ENCODE measurements around the gene ERICH6. TPM values are rescaled to one million over a fixed set of nuclear protein-coding genes. Genes with fewer than 3 reads are reported as not detected.

The ERICH6 gene
- total and polyA plus RNA-seq, 10 of the 15 experiments (the other 5 are each of a cell fraction or from before 2014, with no cell fraction given): 0.04 to 0.40 (median 0.22) TPM; not detected in 6

DNA sequence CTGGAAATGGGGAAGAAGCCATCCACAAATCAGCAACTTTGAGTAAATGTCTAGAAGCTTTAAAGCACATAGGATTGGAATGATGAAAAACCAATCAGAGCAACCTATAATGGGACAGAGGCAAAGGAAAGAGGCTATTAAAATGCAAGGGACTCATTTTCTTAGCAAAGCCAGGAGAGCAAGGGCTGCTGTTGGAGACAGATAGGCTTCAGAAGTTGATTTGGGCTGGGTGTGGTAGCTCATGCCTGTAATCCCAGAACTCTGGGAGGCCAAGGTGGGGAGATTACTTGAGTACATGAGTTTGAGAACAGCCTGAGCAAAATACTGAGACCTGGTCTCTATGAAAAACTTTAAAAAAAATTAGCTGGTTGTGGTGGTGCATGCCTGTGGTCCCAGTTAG lies 16.1 kb downstream of the ERICH6 start:
- intact Hi-C loops (cut with micrococcal nuclease; ENCODE audit: unreplicated experiment): no loop called here
- no TSS peak for BruUV-seq (replicated peaks)
- Histone ChIP-seq H3K4me2 (ENCODE audit: control insufficient read depth, insufficient read depth) (no peak overlapping the region), H3K4me1 (ENCODE audit: control insufficient read depth, insufficient read depth, low read length) (no peaks in the 10 kb centered on the region), H4K20me1 (ENCODE audit: control insufficient read depth, insufficient read depth) (no peaks in the 10 kb centered on the region), H3K9ac (ENCODE audit: control insufficient read depth, insufficient read depth, low read length) (no peak overlapping the region), H3K36me3 (ENCODE audit: control insufficient read depth in 2 of 2, insufficient read depth in 2 of 2, low read length in 1 of 2) (no peaks in the 10 kb centered on the region), H2AFZ (ENCODE audit: control insufficient read depth, low read depth, low read length) (no peak overlapping the region), H3K9me3 (replicated peaks; ENCODE audit: control insufficient read depth, insufficient read depth, low read length) (peaks cover 3% of the 10 kb centered on the region; the same call in 2 of the 3 replicates), H3K27ac (ENCODE audit: control insufficient read depth, insufficient read depth) (no peak overlapping the region), H3K79me2 (ENCODE audit: control insufficient read depth, insufficient read depth, low read length) (no peaks in the 10 kb centered on the region), H3K27me3 (replicated peaks in 1 of 2; ENCODE audit: control insufficient read depth in 2 of 2, insufficient read depth in 2 of 2, low read length in 1 of 2) (no peaks in the 10 kb centered on the region), H3K4me3 (no peak overlapping the region)
- no peak for FAIRE-seq
- DNase-seq (ENCODE audit: low read depth, low spot score): no peak
- no peak for ATAC-seq
- CTCF ChIA-PET: interaction anchor here (2.0 kb wide), 1 partner anchor 16 kb away, joined by 4 read pairs; the partner anchor contains the start of gene ERICH6
- POLR2A ChIA-PET: no interaction called here
- in situ Hi-C loops (cut with MboI): no loop called here
- SMC1A ChIA-PET (ENCODE audit: uncharacterized antibody, unreplicated experiment): no interaction called here
- RAD21 ChIA-PET (ENCODE audit: unreplicated experiment): no interaction called here
- TF ChIP-seq, protein P1, sequence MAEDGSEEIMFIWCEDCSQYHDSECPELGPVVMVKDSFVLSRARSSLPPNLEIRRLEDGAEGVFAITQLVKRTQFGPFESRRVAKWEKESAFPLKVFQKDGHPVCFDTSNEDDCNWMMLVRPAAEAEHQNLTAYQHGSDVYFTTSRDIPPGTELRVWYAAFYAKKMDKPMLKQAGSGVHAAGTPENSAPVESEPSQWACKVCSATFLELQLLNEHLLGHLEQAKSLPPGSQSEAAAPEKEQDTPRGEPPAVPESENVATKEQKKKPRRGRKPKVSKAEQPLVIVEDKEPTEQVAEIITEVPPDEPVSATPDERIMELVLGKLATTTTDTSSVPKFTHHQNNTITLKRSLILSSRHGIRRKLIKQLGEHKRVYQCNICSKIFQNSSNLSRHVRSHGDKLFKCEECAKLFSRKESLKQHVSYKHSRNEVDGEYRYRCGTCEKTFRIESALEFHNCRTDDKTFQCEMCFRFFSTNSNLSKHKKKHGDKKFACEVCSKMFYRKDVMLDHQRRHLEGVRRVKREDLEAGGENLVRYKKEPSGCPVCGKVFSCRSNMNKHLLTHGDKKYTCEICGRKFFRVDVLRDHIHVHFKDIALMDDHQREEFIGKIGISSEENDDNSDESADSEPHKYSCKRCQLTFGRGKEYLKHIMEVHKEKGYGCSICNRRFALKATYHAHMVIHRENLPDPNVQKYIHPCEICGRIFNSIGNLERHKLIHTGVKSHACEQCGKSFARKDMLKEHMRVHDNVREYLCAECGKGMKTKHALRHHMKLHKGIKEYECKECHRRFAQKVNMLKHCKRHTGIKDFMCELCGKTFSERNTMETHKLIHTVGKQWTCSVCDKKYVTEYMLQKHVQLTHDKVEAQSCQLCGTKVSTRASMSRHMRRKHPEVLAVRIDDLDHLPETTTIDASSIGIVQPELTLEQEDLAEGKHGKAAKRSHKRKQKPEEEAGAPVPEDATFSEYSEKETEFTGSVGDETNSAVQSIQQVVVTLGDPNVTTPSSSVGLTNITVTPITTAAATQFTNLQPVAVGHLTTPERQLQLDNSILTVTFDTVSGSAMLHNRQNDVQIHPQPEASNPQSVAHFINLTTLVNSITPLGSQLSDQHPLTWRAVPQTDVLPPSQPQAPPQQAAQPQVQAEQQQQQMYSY (CRISPR knock-in tag; IDR thresholded peaks at IDR 0.05): no peak
- TF ChIP-seq CREB1 (IDR thresholded peaks at IDR 0.05; ENCODE audit: low read depth) (no peak), MEF2B (IDR thresholded peaks at IDR 0.05; ENCODE audit: partially characterized antibody, poor library complexity, severe bottlenecking) (no peak), MYB (IDR thresholded peaks at IDR 0.05; ENCODE audit: borderline replicate concordance, low read depth, low read length) (no peak), PAX8 (IDR thresholded peaks at IDR 0.05) (no peak), MEF2A (IDR thresholded peaks at IDR 0.05; ENCODE audit: insufficient read depth, low read depth, low read length) (no peak), IKZF2 (IDR thresholded peaks at IDR 0.05) (no peak), NFYA (IDR thresholded peaks at IDR 0.05; ENCODE audit: borderline replicate concordance, low read depth, low read length) (no peak), IKZF1 (conservative IDR thresholded peaks at IDR 0.05) (no peak)
- TF ChIP-seq, protein P2, sequence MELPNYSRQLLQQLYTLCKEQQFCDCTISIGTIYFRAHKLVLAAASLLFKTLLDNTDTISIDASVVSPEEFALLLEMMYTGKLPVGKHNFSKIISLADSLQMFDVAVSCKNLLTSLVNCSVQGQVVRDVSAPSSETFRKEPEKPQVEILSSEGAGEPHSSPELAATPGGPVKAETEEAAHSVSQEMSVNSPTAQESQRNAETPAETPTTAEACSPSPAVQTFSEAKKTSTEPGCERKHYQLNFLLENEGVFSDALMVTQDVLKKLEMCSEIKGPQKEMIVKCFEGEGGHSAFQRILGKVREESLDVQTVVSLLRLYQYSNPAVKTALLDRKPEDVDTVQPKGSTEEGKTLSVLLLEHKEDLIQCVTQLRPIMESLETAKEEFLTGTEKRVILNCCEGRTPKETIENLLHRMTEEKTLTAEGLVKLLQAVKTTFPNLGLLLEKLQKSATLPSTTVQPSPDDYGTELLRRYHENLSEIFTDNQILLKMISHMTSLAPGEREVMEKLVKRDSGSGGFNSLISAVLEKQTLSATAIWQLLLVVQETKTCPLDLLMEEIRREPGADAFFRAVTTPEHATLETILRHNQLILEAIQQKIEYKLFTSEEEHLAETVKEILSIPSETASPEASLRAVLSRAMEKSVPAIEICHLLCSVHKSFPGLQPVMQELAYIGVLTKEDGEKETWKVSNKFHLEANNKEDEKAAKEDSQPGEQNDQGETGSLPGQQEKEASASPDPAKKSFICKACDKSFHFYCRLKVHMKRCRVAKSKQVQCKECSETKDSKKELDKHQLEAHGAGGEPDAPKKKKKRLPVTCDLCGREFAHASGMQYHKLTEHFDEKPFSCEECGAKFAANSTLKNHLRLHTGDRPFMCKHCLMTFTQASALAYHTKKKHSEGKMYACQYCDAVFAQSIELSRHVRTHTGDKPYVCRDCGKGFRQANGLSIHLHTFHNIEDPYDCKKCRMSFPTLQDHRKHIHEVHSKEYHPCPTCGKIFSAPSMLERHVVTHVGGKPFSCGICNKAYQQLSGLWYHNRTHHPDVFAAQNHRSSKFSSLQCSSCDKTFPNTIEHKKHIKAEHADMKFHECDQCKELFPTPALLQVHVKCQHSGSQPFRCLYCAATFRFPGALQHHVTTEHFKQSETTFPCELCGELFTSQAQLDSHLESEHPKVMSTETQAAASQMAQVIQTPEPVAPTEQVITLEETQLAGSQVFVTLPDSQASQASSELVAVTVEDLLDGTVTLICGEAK (IDR thresholded peaks at IDR 0.05; ENCODE audit: borderline replicate concordance): no peak
- TF ChIP-seq, protein P3, sequence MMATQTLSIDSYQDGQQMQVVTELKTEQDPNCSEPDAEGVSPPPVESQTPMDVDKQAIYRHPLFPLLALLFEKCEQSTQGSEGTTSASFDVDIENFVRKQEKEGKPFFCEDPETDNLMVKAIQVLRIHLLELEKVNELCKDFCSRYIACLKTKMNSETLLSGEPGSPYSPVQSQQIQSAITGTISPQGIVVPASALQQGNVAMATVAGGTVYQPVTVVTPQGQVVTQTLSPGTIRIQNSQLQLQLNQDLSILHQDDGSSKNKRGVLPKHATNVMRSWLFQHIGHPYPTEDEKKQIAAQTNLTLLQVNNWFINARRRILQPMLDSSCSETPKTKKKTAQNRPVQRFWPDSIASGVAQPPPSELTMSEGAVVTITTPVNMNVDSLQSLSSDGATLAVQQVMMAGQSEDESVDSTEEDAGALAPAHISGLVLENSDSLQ (IDR thresholded peaks at IDR 0.05): no peak
- TF ChIP-seq, protein P4, sequence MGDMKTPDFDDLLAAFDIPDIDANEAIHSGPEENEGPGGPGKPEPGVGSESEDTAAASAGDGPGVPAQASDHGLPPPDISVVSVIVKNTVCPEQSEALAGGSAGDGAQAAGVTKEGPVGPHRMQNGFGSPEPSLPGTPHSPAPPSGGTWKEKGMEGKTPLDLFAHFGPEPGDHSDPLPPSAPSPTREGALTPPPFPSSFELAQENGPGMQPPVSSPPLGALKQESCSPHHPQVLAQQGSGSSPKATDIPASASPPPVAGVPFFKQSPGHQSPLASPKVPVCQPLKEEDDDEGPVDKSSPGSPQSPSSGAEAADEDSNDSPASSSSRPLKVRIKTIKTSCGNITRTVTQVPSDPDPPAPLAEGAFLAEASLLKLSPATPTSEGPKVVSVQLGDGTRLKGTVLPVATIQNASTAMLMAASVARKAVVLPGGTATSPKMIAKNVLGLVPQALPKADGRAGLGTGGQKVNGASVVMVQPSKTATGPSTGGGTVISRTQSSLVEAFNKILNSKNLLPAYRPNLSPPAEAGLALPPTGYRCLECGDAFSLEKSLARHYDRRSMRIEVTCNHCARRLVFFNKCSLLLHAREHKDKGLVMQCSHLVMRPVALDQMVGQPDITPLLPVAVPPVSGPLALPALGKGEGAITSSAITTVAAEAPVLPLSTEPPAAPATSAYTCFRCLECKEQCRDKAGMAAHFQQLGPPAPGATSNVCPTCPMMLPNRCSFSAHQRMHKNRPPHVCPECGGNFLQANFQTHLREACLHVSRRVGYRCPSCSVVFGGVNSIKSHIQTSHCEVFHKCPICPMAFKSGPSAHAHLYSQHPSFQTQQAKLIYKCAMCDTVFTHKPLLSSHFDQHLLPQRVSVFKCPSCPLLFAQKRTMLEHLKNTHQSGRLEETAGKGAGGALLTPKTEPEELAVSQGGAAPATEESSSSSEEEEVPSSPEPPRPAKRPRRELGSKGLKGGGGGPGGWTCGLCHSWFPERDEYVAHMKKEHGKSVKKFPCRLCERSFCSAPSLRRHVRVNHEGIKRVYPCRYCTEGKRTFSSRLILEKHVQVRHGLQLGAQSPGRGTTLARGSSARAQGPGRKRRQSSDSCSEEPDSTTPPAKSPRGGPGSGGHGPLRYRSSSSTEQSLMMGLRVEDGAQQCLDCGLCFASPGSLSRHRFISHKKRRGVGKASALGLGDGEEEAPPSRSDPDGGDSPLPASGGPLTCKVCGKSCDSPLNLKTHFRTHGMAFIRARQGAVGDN (IDR thresholded peaks at IDR 0.05): no peak
